VCaP (cell line): ENCODE results near the gene KIF13A.
"Not testable (repeated sequence)": the region's sequence is repeated elsewhere in the genome, so short reads cannot be mapped to it uniquely, and the experiment has no call there.

Experiments used
- H3K27ac ChIP-seq: fragments of 450-650 bp; 2 replicates; pipeline ENCODE4 v1.5.1; 2017
- CTCF ChIP-seq: fragments of 450-650 bp; conservative IDR thresholded peaks from 2 replicates; pipeline ENCODE4 v1.5.1; 2017; ENCODE audit warnings: mild to moderate bottlenecking, moderate library complexity

Gene KIF13A

GRCh38 chr6:17808609-17809008 is 178.8 kb downstream of the KIF13A start:
- H3K27ac ChIP-seq, result no peak overlapping the region
- TF ChIP-seq CTCF, result no peak

- H3K27ac ChIP-seq, result not testable (repeated sequence)
Observed at GRCh38 chr6:17807431-17807830, 180.0 kb downstream of the KIF13A start.

- no peak for TF ChIP-seq CTCF
- no peak overlapping the region for H3K27ac ChIP-seq
Observed at GRCh38 chr6:17803409-17803808, 184.0 kb downstream of the KIF13A start.

- no peak for TF ChIP-seq CTCF
- H3K27ac ChIP-seq, result no peak overlapping the region
Observed at GRCh38 chr6:17798477-17799154, 188.8 kb downstream of the KIF13A start.

GRCh38 chr6:17790489-17790888 is 196.9 kb downstream of the KIF13A start:
- no peak overlapping the region for H3K27ac ChIP-seq
- TF ChIP-seq CTCF, result no peak

GRCh38 chr6:17785094-17785787 is 202.2 kb downstream of the KIF13A start:
- H3K27ac ChIP-seq, result no peak overlapping the region
- TF ChIP-seq CTCF, result no peak

GRCh38 chr6:17780061-17780460 is 207.4 kb downstream of the KIF13A start:
- no peak overlapping the region for H3K27ac ChIP-seq
- no peak for TF ChIP-seq CTCF

GRCh38 chr6:17771609-17772008 is 215.8 kb downstream of the KIF13A start:
- H3K27ac ChIP-seq, result no peak overlapping the region
- no peak for TF ChIP-seq CTCF
